Liver (tissue), 9 donors: ENCODE data around the gene PLXNA2. TPM values are rescaled to one million over a fixed set of nuclear protein-coding genes. Genes with fewer than 3 reads are reported as not detected.

Experiments
- DNase-seq: peaks from one replicate; pipeline ENCODE4 v3.0.0-alpha.2; 2017; ENCODE audit warnings: low spot score
- H3K27ac ChIP-seq, 2 donors: one replicate each; pipeline ENCODE4 v1.7.0; 2013; ENCODE audit warnings: inconsistent platforms in 2 of 2, low read length in 2 of 2, control low read depth in 1 of 2, low read depth in 1 of 2, mild to moderate bottlenecking in 1 of 2
- H3K27me3 ChIP-seq, 4 donors: one replicate each; pipeline versions ENCODE4 v1.6.1 to v1.7.0; 2013; ENCODE audit warnings: low read length in 3 of 4, inconsistent platforms in 1 of 4, mild to moderate bottlenecking in 1 of 4, moderate library complexity in 1 of 4; ENCODE audit not compliant: control insufficient read depth in 4 of 4, insufficient read depth in 4 of 4
- H3K36me3 ChIP-seq, 4 donors: one replicate each; pipeline versions ENCODE4 v1.6.1 to v1.7.0; 2013; ENCODE audit warnings: low read length in 3 of 4, mild to moderate bottlenecking in 3 of 4, low read depth in 1 of 4, moderate library complexity in 1 of 4; ENCODE audit not compliant: control insufficient read depth in 4 of 4, insufficient read depth in 3 of 4
- H3K4me1 ChIP-seq, 4 donors: one replicate each; pipeline versions ENCODE4 v1.6.1 to v1.7.0; 2013; ENCODE audit warnings: low read length in 3 of 4, mild to moderate bottlenecking in 3 of 4, moderate library complexity in 1 of 4; ENCODE audit not compliant: control insufficient read depth in 4 of 4, insufficient read depth in 4 of 4
- H3K4me3 ChIP-seq, 3 donors: one replicate each; pipeline versions ENCODE4 v1.6.1 to v1.7.0; 2013; ENCODE audit warnings: low read length in 3 of 3, control low read depth in 1 of 3, low read depth in 1 of 3, mild to moderate bottlenecking in 1 of 3
- H3K9ac ChIP-seq, 2 donors: one replicate each; pipeline ENCODE4 v1.7.0; 2013; ENCODE audit warnings: low read length in 2 of 2, mild to moderate bottlenecking in 2 of 2, moderate library complexity in 2 of 2, control low read depth in 1 of 2, low read depth in 1 of 2
- H3K9me3 ChIP-seq, 4 donors: one replicate each; pipeline versions ENCODE4 v1.6.1 to v1.7.0; 2013; ENCODE audit warnings: low read length in 3 of 4; ENCODE audit not compliant: control insufficient read depth in 4 of 4
- ATF3 ChIP-seq: IDR thresholded peaks from 2 replicates; pipeline ENCODE4 v1.6.1; 2016; ENCODE audit warnings: antibody characterized with exemption
- CTCF ChIP-seq: fragments of 150-350 bp; IDR thresholded peaks from 2 replicates; pipeline ENCODE4 v1.5.1; 2017; ENCODE audit warnings: improper control_type of control experiment, low read depth, low read length; ENCODE audit not compliant: missing input control
- EGR1 ChIP-seq, 2 donors: IDR thresholded peaks; 2 replicates each; pipeline ENCODE4 v1.6.1; 2016 to 2018; ENCODE audit warnings: antibody characterized with exemption in 2 of 2, low read depth in 2 of 2
- FOXA1 ChIP-seq: IDR thresholded peaks from 2 replicates; pipeline ENCODE4 v1.6.1; 2016; ENCODE audit warnings: antibody characterized with exemption
- FOXA2 ChIP-seq: IDR thresholded peaks from 2 replicates; pipeline ENCODE4 v1.6.1; 2016; ENCODE audit warnings: antibody characterized with exemption
- GABPA ChIP-seq, 2 donors: IDR thresholded peaks in 1 of 2; conservative IDR thresholded peaks in 1 of 2; 2 replicates each; pipeline ENCODE4 v1.6.1; 2016; ENCODE audit warnings: antibody characterized with exemption in 2 of 2, mild to moderate bottlenecking in 1 of 2, moderate library complexity in 1 of 2
- HNF4A ChIP-seq, 2 donors: conservative IDR thresholded peaks; 2 replicates each; pipeline ENCODE4 v1.6.1; 2016; ENCODE audit warnings: antibody characterized with exemption in 2 of 2, mild to moderate bottlenecking in 2 of 2
- HNF4G ChIP-seq: IDR thresholded peaks from 2 replicates; pipeline ENCODE4 v1.6.1; 2016; ENCODE audit warnings: antibody characterized with exemption
- JUND ChIP-seq, 2 donors: IDR thresholded peaks; 2 replicates each; pipeline ENCODE4 v1.6.1; 2016; ENCODE audit warnings: antibody characterized with exemption in 2 of 2
- MAX ChIP-seq: IDR thresholded peaks from 2 replicates; pipeline ENCODE4 v1.6.1; 2016; ENCODE audit warnings: antibody characterized with exemption
- NR2F2 ChIP-seq: IDR thresholded peaks from 2 replicates; pipeline ENCODE4 v1.6.1; 2016; ENCODE audit warnings: antibody characterized with exemption
- RAD21 ChIP-seq, 2 donors: IDR thresholded peaks; 2 replicates each; pipeline ENCODE4 v1.6.1; 2016; ENCODE audit warnings: antibody characterized with exemption in 2 of 2, mild to moderate bottlenecking in 2 of 2
- RXRA ChIP-seq, 2 donors: IDR thresholded peaks; 2 replicates each; pipeline ENCODE4 v1.6.1; 2017 to 2018; ENCODE audit warnings: antibody characterized with exemption in 2 of 2, mild to moderate bottlenecking in 1 of 2
- SP1 ChIP-seq: IDR thresholded peaks from 2 replicates; pipeline ENCODE4 v1.6.1; 2018; ENCODE audit warnings: antibody characterized with exemption, mild to moderate bottlenecking
- TAF1 ChIP-seq: conservative IDR thresholded peaks from 2 replicates; pipeline ENCODE4 v1.6.1; 2016; ENCODE audit warnings: antibody characterized with exemption, mild to moderate bottlenecking
- YY1 ChIP-seq: IDR thresholded peaks from 2 replicates; pipeline ENCODE4 v1.6.1; 2016; ENCODE audit warnings: antibody characterized with exemption, mild to moderate bottlenecking
- ZBTB33 ChIP-seq: IDR thresholded peaks from 2 replicates; pipeline ENCODE4 v1.6.1; 2016; ENCODE audit warnings: antibody characterized with exemption
- WGBS: extraction: QIAGEN DNeasy Blood & Tissue Kit; methylation state at CpG from one replicate; pipeline ENCODE4 v1.1.7; 2013; 5-methylcytosine and 5-hydroxymethylcytosine counted together
- polyA plus RNA-seq, 2 donors: library from polyadenylated mRNA; stranded (reverse) in 1 of 2; unstranded in 1 of 2; fragments of 200-250 nt in 1 of 2; fragments of >200 nt in 1 of 2; fragmentation: Nextera tagmentation in 1 of 2; extraction: Ambion mirVana in 1 of 2; gene quantifications; one replicate each; pipeline versions ENCODE4 v1.2.1 to v1.2.3, GENCODE V29; 2013 to 2015
- total RNA-seq, 2 donors: library from RNA; depleted of rRNA; stranded (reverse); fragments of >200 nt; gene quantifications; one replicate each; pipeline ENCODE4 v1.2.3, GENCODE V29; 2014
- donor health status: healthy.
- donor health status: healthy.
- donor health status: healthy.
- donor health status: healthy.
- donor health status: healthy.

PLXNA2 gene
- total and polyA plus RNA-seq, 4 donors: 1.8 to 9.2 (median 2.8) TPM

GRCh38 chr1:208061632-208062031 lies 182.6 kb downstream of the PLXNA2 start:
- no peaks in the 10 kb centered on the region for H3K36me3 ChIP-seq
- H3K27ac ChIP-seq: no peak overlapping the region
- no peak overlapping the region for H3K9ac ChIP-seq
- WGBS: 79% methylated on average over 3 of the region's 3 CpGs
- no peak for DNase-seq
- H3K4me3 ChIP-seq: no peak overlapping the region
- H3K27me3 ChIP-seq: no peaks in the 10 kb centered on the region
- peaks cover 1 to 14% (median 12%) of the 10 kb centered on the region in 4 donors for H3K4me1 ChIP-seq
- H3K9me3 ChIP-seq: no peaks in the 10 kb centered on the region
- no peak for TF ChIP-seq EGR1 (IDR thresholded peaks at IDR 0.05; ENCODE audit: low read depth in 2 of 2)
- TF ChIP-seq RXRA (IDR thresholded peaks at IDR 0.05): no peak
- no peak for TF ChIP-seq RAD21 (IDR thresholded peaks at IDR 0.05)
- TF ChIP-seq YY1: no peak
- TF ChIP-seq HNF4G: no peak
- TF ChIP-seq TAF1: no peak
- no peak for TF ChIP-seq JUND (IDR thresholded peaks at IDR 0.05)
- no peak for TF ChIP-seq FOXA1
- TF ChIP-seq ATF3: no peak
- TF ChIP-seq FOXA2: no peak
- TF ChIP-seq CTCF: no peak
- no peak for TF ChIP-seq GABPA (IDR thresholded peaks at IDR 0.05 in 1 of 2, conservative IDR thresholded peaks at IDR 0.05 in 1 of 2)
- no peak for TF ChIP-seq MAX
- no peak for TF ChIP-seq HNF4A (conservative IDR thresholded peaks at IDR 0.05)
- no peak for TF ChIP-seq NR2F2

GRCh38 chr1:208061118-208061517 lies 183.1 kb downstream of the PLXNA2 start:
- no peak overlapping the region for H3K9ac ChIP-seq
- H3K27ac ChIP-seq: no peak overlapping the region
- H3K4me1 ChIP-seq: peaks cover 1 to 14% (median 12%) of the 10 kb centered on the region in 4 donors
- TF ChIP-seq NR2F2 (no peak), FOXA1 (no peak)
- H3K27me3 ChIP-seq: no peaks in the 10 kb centered on the region
- no peak overlapping the region for H3K4me3 ChIP-seq
- DNase-seq: no peak
- H3K36me3 ChIP-seq: no peaks in the 10 kb centered on the region
- WGBS: 90% methylated on average over 4 of the region's 4 CpGs
- H3K9me3 ChIP-seq: no peaks in the 10 kb centered on the region

GRCh38 chr1:208060215-208060869 lies 183.8 kb downstream of the PLXNA2 start:
- H3K4me1 ChIP-seq: peaks cover 1 to 14% (median 12%) of the 10 kb centered on the region in 4 donors
- no peak overlapping the region for H3K27ac ChIP-seq
- no peaks in the 10 kb centered on the region for H3K27me3 ChIP-seq
- TF ChIP-seq HNF4G: no peak
- TF ChIP-seq NR2F2: no peak
- no peak for TF ChIP-seq SP1
- no peak for TF ChIP-seq GABPA (IDR thresholded peaks at IDR 0.05 in 1 of 2, conservative IDR thresholded peaks at IDR 0.05 in 1 of 2)
- TF ChIP-seq FOXA2: no peak
- TF ChIP-seq EGR1 (IDR thresholded peaks at IDR 0.05; ENCODE audit: low read depth in 2 of 2): no peak
- TF ChIP-seq RAD21 (IDR thresholded peaks at IDR 0.05): no peak
- TF ChIP-seq ZBTB33: no peak
- no peak for TF ChIP-seq TAF1
- WGBS: 96% methylated on average over 17 of the region's 17 CpGs
- H3K9me3 ChIP-seq: no peaks in the 10 kb centered on the region
- H3K4me3 ChIP-seq: no peak overlapping the region
- H3K36me3 ChIP-seq: no peaks in the 10 kb centered on the region
- no peak overlapping the region for H3K9ac ChIP-seq
- no peak for DNase-seq
